ENCODE results near the gene NAALADL2. TPM values are rescaled to one million over a fixed set of nuclear protein-coding genes. Genes with fewer than 3 reads are reported as not detected.

Gene NAALADL2
- total RNA-seq, 1 experiment from 2014 or later = 1.6 TPM

DNA sequence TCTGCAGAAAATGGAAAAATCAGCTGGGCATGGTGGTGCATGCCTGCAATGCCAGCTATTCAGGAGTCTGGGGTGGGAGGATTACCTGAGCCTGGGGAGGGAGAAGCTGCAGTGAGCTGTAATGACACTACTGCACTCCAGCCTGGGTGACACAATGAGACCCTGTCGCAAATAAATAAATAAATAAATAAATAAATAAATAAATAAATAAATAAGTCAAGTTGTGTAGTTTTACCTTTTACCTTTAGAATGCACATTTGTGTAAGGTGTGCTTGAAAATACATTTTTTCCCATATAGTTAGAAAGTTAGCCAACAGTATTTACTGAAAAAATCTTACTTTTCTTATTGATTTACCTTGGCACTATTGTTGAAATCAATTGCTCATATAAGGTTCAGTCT, 515.6 kb downstream of the NAALADL2 start:
- Histone ChIP-seq H3K56ac (ENCODE audit: insufficient read length, low read depth, low read length) (no peak overlapping the region), H4K20me1 (ENCODE audit: control insufficient read depth, insufficient read depth, insufficient read length) (no peaks in the 10 kb centered on the region), H3K79me1 (ENCODE audit: insufficient read depth, low read depth, low read length, poor library complexity, severe bottlenecking) (no peaks in the 10 kb centered on the region), H3K18ac (ENCODE audit: insufficient read length, low read depth, low read length) (no peak overlapping the region), H2AK5ac (ENCODE audit: insufficient read length, low read length) (no peak overlapping the region), H3K23ac (ENCODE audit: insufficient read length, low read depth, low read length) (no peak overlapping the region), H2BK15ac (ENCODE audit: low read depth, low read length) (no peak overlapping the region), H2AFZ (ENCODE audit: low read length) (no peak overlapping the region), H4K91ac (ENCODE audit: insufficient read length, low read depth, low read length) (no peak overlapping the region), H2BK12ac (ENCODE audit: insufficient read length, low read depth, low read length) (no peak overlapping the region), H3K14ac (ENCODE audit: insufficient read depth, low read length) (no peak overlapping the region), H3K79me2 (ENCODE audit: insufficient read depth, low read length) (no peaks in the 10 kb centered on the region), H3K4ac (ENCODE audit: low read depth, low read length) (no peak overlapping the region), H2BK20ac (ENCODE audit: low read depth, low read length, poor library complexity, severe bottlenecking) (no peak overlapping the region), H3K4me1 (ENCODE audit: insufficient read depth, low read length) (no peaks in the 10 kb centered on the region), H3K9me3 (ENCODE audit: control insufficient read depth, low read depth, low read length) (no peaks in the 10 kb centered on the region), H3K27me3 (ENCODE audit: insufficient read depth, low read length) (no peaks in the 10 kb centered on the region), H3T11ph (ENCODE audit: low read length) (no peak overlapping the region), H3K9ac (ENCODE audit: extremely low read depth, insufficient read length, low read length) (no peak overlapping the region), H2BK120ac (ENCODE audit: low read depth, low read length, poor library complexity, severe bottlenecking) (no peak overlapping the region), H3K23me2 (ENCODE audit: insufficient read length, low read depth, low read length, poor library complexity, severe bottlenecking) (no peaks in the 10 kb centered on the region), H3K4me2 (ENCODE audit: insufficient read depth, insufficient read length, low read length) (no peak overlapping the region), H4K5ac (ENCODE audit: insufficient read length, low read depth, low read length) (no peak overlapping the region), H4K8ac (replicated peaks; ENCODE audit: insufficient read length, low read depth, low read length) (no peak overlapping the region), H3K27ac (ENCODE audit: insufficient read length, low read depth, low read length) (no peak overlapping the region), H2BK5ac (ENCODE audit: insufficient read length, low read length) (no peak overlapping the region)
- no peak for TF ChIP-seq CTCF (conservative IDR thresholded peaks at IDR 0.05)
- WGBS (ENCODE audit: extremely low coverage, insufficient read length, low lambda C conversion rate) = no CpG with 5 or more reads among the region's 1 CpG
- H3K4me1 Mint-ChIP-seq = no peaks in the 10 kb centered on the region
- no peaks in the 10 kb centered on the region for H3K27me3 Mint-ChIP-seq (ENCODE audit: low read depth)
- H3K9me3 Mint-ChIP-seq = peaks cover 0 to 3% of the 10 kb centered on the region in 2 experiments; a peak in 2 of 5 replicates
- H3K36me3 Mint-ChIP-seq (ENCODE audit: insufficient read depth in 1 of 3, low read depth in 3 of 3) = 0 out of 7 replicates have a peak, but pooled peaks cover 0 to 3% (median 0%) of the 10 kb centered on the region in 3 experiments
- H3K27ac Mint-ChIP-seq = no peak overlapping the region
- DNase-seq = no peak
- H3K4me3 Mint-ChIP-seq = no peak overlapping the region

Data from H9 (cell line).